ENCODE measurements around the gene LSM6.

The LSM6 gene

GRCh38 chr4:146186041-146186440 is 10.5 kb downstream of the LSM6 start:
- DNase-seq (ENCODE audit: low read depth in 2 of 2, low spot score in 1 of 2) = no peak

- DNase-seq (ENCODE audit: low read depth in 2 of 2, low spot score in 1 of 2) = no peak
Observed at GRCh38 chr4:146186596-146186995, 11.1 kb downstream of the LSM6 start.

GRCh38 chr4:146190456-146190855 is 14.9 kb downstream of the LSM6 start:
- DNase-seq (ENCODE audit: low read depth in 2 of 2, low spot score in 1 of 2) = no peak

- DNase-seq (ENCODE audit: low read depth in 2 of 2, low spot score in 1 of 2) = no peak
Observed at GRCh38 chr4:146191766-146192458, 16.4 kb downstream of the LSM6 start.

GRCh38 chr4:146193628-146194027 is 18.1 kb downstream of the LSM6 start:
- no peak for DNase-seq (ENCODE audit: low read depth in 2 of 2, low spot score in 1 of 2)

- DNase-seq (ENCODE audit: low read depth in 2 of 2, low spot score in 1 of 2) = no peak
Observed at GRCh38 chr4:146194212-146194611, 18.7 kb downstream of the LSM6 start.

- DNase-seq (ENCODE audit: low read depth in 2 of 2, low spot score in 1 of 2) = no peak
Observed at GRCh38 chr4:146202665-146203064, 27.1 kb downstream of the LSM6 start.

GRCh38 chr4:146207410-146207809 is 31.9 kb downstream of the LSM6 start:
- no peak for DNase-seq (ENCODE audit: low read depth in 2 of 2, low spot score in 1 of 2)

- DNase-seq (ENCODE audit: low read depth in 2 of 2, low spot score in 1 of 2) = no peak
Observed at GRCh38 chr4:146210890-146211289, 35.4 kb downstream of the LSM6 start.

- DNase-seq (ENCODE audit: low read depth in 2 of 2, low spot score in 1 of 2) = no peak
Observed at GRCh38 chr4:146211440-146211839, 35.9 kb downstream of the LSM6 start.

- no peak for DNase-seq (ENCODE audit: low read depth in 2 of 2, low spot score in 1 of 2)
Observed at GRCh38 chr4:146212781-146213180, 37.3 kb downstream of the LSM6 start.

GRCh38 chr4:146214238-146214637 is 38.7 kb downstream of the LSM6 start, which contains the start of gene REELD1:
REELD1 (plus strand) TSS chr4:146214538; CDS start chr4:146216953, 2,415 bp downstream.
- DNase-seq (ENCODE audit: low read depth in 2 of 2, low spot score in 1 of 2) = no peak

GRCh38 chr4:146222313-146222712 is 46.8 kb downstream of the LSM6 start:
- no peak for DNase-seq (ENCODE audit: low read depth in 2 of 2, low spot score in 1 of 2)

GRCh38 chr4:146224326-146224966 is 48.9 kb downstream of the LSM6 start:
- DNase-seq (ENCODE audit: low read depth in 2 of 2, low spot score in 1 of 2) = no peak

GRCh38 chr4:146229406-146229805 is 53.9 kb downstream of the LSM6 start:
- DNase-seq (ENCODE audit: low read depth in 2 of 2, low spot score in 1 of 2) = no peak

- no peak for DNase-seq (ENCODE audit: low read depth in 2 of 2, low spot score in 1 of 2)
Observed at GRCh38 chr4:146232131-146232722, 56.7 kb downstream of the LSM6 start.

- DNase-seq (ENCODE audit: low read depth in 2 of 2, low spot score in 1 of 2) = no peak
Observed at GRCh38 chr4:146235654-146236177, 60.2 kb downstream of the LSM6 start.

- DNase-seq (ENCODE audit: low read depth in 2 of 2, low spot score in 1 of 2) = no peak
Observed at GRCh38 chr4:146236216-146236615, 60.7 kb downstream of the LSM6 start.

GRCh38 chr4:146237092-146237491 is 61.6 kb downstream of the LSM6 start:
- no peak for DNase-seq (ENCODE audit: low read depth in 2 of 2, low spot score in 1 of 2)

GRCh38 chr4:146238107-146238506 is 62.6 kb downstream of the LSM6 start:
- DNase-seq (ENCODE audit: low read depth in 2 of 2, low spot score in 1 of 2) = no peak
